ENCODE measurements around the gene NEK7.
A peak's percentile ranks its signal among the peaks of the same experiment; 100 is the strongest.
"Not testable (repeated sequence)": the region's sequence is repeated elsewhere in the genome, so short reads cannot be mapped to it uniquely, and the experiment has no call there.

The NEK7 gene

GRCh38 chr1:198205016-198205684 is 48.4 kb downstream of the NEK7 start:
- DNase-seq (ENCODE audit: low spot score), result no peak

- DNase-seq (ENCODE audit: low spot score), result no peak
Observed at GRCh38 chr1:198206292-198206691, 49.5 kb downstream of the NEK7 start.

- DNase-seq (ENCODE audit: low spot score), result no peak
Observed at GRCh38 chr1:198211696-198212095, 54.9 kb downstream of the NEK7 start.

GRCh38 chr1:198212126-198212525 is 55.3 kb downstream of the NEK7 start:
- no peak for DNase-seq (ENCODE audit: low spot score)

- no peak for DNase-seq (ENCODE audit: low spot score)
Observed at GRCh38 chr1:198212675-198213074, 55.9 kb downstream of the NEK7 start.

- no peak for DNase-seq (ENCODE audit: low spot score)
Observed at GRCh38 chr1:198214924-198215323, 58.1 kb downstream of the NEK7 start.

GRCh38 chr1:198220428-198220827 is 63.6 kb downstream of the NEK7 start:
- no peak for DNase-seq (ENCODE audit: low spot score)

- not testable (repeated sequence) for DNase-seq (ENCODE audit: low spot score)
Observed at GRCh38 chr1:198227010-198227409, 70.2 kb downstream of the NEK7 start.

- DNase-seq (ENCODE audit: low spot score), result not testable (repeated sequence)
Observed at GRCh38 chr1:198227454-198227853, 70.7 kb downstream of the NEK7 start.

- DNase-seq (ENCODE audit: low spot score), result no peak
Observed at GRCh38 chr1:198228925-198229324, 72.1 kb downstream of the NEK7 start.

- no peak for DNase-seq (ENCODE audit: low spot score)
Observed at GRCh38 chr1:198231779-198232178, 75.0 kb downstream of the NEK7 start.

- no peak for DNase-seq (ENCODE audit: low spot score)
Observed at GRCh38 chr1:198232378-198232777, 75.6 kb downstream of the NEK7 start.

GRCh38 chr1:198232940-198233675 is 76.3 kb downstream of the NEK7 start:
- DNase-seq (ENCODE audit: low spot score), result no peak

GRCh38 chr1:198234520-198235251 is 77.9 kb downstream of the NEK7 start:
- peak; percentile 18 for DNase-seq (ENCODE audit: low spot score)

- no peak for DNase-seq (ENCODE audit: low spot score)
Observed at GRCh38 chr1:198238121-198238520, 81.3 kb downstream of the NEK7 start.

- DNase-seq (ENCODE audit: low spot score), result no peak
Observed at GRCh38 chr1:198241553-198241952, 84.8 kb downstream of the NEK7 start.

GRCh38 chr1:198244772-198245171 is 88.0 kb downstream of the NEK7 start:
- DNase-seq (ENCODE audit: low spot score), result no peak

GRCh38 chr1:198245379-198245778 is 88.6 kb downstream of the NEK7 start:
- no peak for DNase-seq (ENCODE audit: low spot score)

GRCh38 chr1:198246337-198246736 is 89.5 kb downstream of the NEK7 start:
- DNase-seq (ENCODE audit: low spot score), result no peak

- DNase-seq (ENCODE audit: low spot score), result no peak
Observed at GRCh38 chr1:198253259-198253658, 96.5 kb downstream of the NEK7 start.

- peak; percentile 20 for DNase-seq (ENCODE audit: low spot score)
Observed at GRCh38 chr1:198253668-198254067, 96.9 kb downstream of the NEK7 start.

GRCh38 chr1:198254521-198254920 is 97.7 kb downstream of the NEK7 start:
- no peak for DNase-seq (ENCODE audit: low spot score)

GRCh38 chr1:198254948-198255347 is 98.2 kb downstream of the NEK7 start:
- no peak for DNase-seq (ENCODE audit: low spot score)
